ENCODE data around the gene PPP4R4. TPM values are rescaled to one million over a fixed set of nuclear protein-coding genes. Genes with fewer than 3 reads are reported as not detected.

PPP4R4 gene
- total RNA-seq, 4 donors from 2014 or later = 0.13 TPM; not detected in 3

DNA sequence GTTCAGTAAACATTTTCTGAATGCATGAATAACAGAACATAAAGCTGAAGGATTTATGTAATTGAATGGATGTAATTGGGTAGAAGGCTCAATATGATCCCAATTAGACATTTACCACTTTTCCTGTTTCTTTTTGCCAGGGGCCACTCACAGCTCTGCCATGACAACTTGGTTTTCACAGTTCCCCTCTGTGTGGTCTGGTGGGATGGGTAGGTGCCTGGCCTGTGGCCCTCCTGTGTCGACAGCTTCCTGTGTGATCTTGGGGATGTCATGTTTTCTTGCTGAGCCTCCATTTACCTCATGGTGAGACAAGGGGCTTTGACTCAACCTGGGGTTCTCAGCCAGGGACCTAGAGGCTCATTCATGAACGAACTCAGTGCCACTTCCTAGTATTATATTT, 131.5 kb downstream of the PPP4R4 start:
- H3K4me3 ChIP-seq = no peak overlapping the region
- H3K27me3 ChIP-seq = no peaks in the 10 kb centered on the region
- H3K27ac ChIP-seq = no peak overlapping the region
- ATAC-seq (no peak), DNase-seq (no peak)
- intact Hi-C loops (cut with DNase I; ENCODE audit: low total_unique reads) = no loop called here
- no peaks in the 10 kb centered on the region for H3K9me3 ChIP-seq
- no peaks in the 10 kb centered on the region for H3K4me1 ChIP-seq
- no peaks in the 10 kb centered on the region for H3K36me3 ChIP-seq
- in situ Hi-C loops (cut with MboI; ENCODE audit: low sequenced_read_pairs in 4 of 4) = no loop called here
- TF ChIP-seq POLR2A (IDR thresholded peaks at IDR 0.05) = no peak
- TF ChIP-seq, protein P1, sequence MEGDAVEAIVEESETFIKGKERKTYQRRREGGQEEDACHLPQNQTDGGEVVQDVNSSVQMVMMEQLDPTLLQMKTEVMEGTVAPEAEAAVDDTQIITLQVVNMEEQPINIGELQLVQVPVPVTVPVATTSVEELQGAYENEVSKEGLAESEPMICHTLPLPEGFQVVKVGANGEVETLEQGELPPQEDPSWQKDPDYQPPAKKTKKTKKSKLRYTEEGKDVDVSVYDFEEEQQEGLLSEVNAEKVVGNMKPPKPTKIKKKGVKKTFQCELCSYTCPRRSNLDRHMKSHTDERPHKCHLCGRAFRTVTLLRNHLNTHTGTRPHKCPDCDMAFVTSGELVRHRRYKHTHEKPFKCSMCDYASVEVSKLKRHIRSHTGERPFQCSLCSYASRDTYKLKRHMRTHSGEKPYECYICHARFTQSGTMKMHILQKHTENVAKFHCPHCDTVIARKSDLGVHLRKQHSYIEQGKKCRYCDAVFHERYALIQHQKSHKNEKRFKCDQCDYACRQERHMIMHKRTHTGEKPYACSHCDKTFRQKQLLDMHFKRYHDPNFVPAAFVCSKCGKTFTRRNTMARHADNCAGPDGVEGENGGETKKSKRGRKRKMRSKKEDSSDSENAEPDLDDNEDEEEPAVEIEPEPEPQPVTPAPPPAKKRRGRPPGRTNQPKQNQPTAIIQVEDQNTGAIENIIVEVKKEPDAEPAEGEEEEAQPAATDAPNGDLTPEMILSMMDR (IDR thresholded peaks at IDR 0.05 in 4 of 5, conservative IDR thresholded peaks at IDR 0.05 in 1 of 5) = no peak

DNA sequence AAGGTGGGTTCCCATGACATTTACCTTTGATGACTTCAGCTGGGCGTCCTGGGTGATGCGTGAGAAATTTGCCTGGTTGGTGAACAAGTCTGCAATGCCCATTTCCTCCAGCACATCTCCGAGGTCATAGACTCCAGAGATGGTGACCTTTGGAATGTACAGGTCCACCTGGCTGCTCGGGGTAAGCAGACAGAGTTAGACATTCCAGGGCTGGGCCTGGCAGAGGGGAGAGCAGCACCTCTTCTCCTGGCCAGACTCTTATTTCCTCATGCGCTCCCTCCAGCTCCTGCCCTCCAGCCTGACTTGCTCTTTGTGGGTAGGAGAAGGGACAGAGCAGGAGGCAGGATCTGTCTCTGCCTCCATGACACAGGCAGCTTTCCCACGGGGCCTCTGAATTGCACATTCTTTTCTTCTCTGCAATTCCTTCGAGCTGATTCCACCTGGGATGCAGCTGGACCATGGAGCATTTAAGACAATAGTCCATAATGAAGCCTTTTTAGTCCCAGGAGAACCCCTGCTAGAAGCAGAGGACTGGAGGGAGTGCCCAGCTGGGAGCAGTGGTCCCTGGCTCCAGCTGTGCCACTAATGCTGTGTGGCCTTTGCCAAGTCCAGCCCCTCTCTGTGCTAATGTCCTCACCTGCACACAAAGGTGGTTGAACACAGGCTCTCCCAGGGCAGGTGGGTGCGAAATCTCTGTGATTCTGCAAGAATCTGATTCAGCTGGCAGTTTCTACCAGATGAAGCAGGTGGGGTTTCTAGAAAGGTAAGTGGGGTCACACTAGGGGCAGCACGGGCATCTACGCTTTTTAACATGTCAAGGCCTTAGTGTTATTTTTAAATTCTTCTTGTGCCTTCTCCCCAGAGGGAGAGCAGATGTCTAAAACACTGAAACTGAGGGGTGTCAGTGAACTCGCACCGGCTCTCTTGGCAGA, 132.2 kb downstream of the PPP4R4 start:
- Histone ChIP-seq H3K4me1 (no peaks in the 10 kb centered on the region), H3K27me3 (no peaks in the 10 kb centered on the region), H3K9me3 (no peaks in the 10 kb centered on the region), H3K4me3 (no peak overlapping the region), H3K27ac (no peak overlapping the region), H3K36me3 (no peaks in the 10 kb centered on the region)
- ATAC-seq (no peak), DNase-seq (no peak)
- intact Hi-C loops (cut with DNase I; ENCODE audit: low total_unique reads) (no loop called here), in situ Hi-C loops (cut with MboI; ENCODE audit: low sequenced_read_pairs in 4 of 4) (no loop called here)
- TF ChIP-seq, protein P1 (IDR thresholded peaks at IDR 0.05 in 4 of 5, conservative IDR thresholded peaks at IDR 0.05 in 1 of 5) = no peak
- no peak for TF ChIP-seq POLR2A (IDR thresholded peaks at IDR 0.05)

DNA sequence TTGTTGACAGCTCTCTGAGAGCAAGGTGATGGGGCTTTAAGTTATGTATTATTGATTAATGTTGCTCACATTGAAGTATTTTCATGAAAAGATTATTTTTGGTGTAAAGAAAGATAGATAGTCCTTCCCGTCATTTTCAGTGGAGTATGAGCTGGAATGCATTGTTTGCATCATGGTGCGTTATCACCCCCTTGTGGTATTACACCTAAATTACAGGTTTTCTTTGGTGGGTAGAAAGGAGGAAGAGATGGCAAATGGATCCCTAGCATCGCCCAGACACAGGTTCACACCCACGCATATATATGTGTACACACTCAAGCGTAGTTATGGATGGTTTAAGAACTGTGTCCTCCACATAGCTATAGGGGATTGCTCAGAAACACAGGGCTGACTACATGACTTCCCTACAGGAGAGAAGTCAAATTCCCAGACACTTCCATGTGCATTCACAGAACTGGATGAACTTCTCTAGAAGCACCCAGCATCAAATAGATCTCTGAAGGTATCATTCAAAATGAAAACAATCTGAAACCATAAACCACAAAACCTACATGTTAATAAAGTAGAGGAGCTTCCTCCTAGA, 133.4 kb downstream of the PPP4R4 start:
- DNase-seq = no peak
- in situ Hi-C loops (cut with MboI; ENCODE audit: low sequenced_read_pairs in 4 of 4) = no loop called here

DNA sequence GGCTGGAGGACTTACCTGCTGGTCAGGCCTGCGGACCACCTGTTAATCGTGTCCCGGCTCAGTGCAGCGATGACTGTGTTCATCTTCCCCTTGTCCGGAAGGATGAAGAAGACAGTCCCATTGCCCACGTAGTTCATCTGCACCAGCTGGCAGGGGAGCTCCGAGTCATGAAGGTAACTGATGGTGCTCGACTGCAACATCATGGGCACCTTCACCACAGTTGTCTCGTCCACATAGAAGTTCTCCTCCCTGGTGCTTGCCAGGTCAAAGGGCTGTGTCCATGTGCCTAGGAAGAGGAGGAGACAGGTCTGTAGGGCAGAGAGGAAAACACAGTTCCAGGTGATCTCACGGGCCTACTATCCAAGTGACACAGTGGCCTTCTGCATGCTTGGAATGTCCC, 135.6 kb downstream of the PPP4R4 start:
- Histone ChIP-seq H3K27ac (no peak overlapping the region), H3K4me1 (no peaks in the 10 kb centered on the region), H3K4me3 (no peak overlapping the region), H3K36me3 (no peaks in the 10 kb centered on the region), H3K9me3 (no peaks in the 10 kb centered on the region), H3K27me3 (no peaks in the 10 kb centered on the region)
- TF ChIP-seq, protein P1 (IDR thresholded peaks at IDR 0.05 in 4 of 5, conservative IDR thresholded peaks at IDR 0.05 in 1 of 5) = no peak
- TF ChIP-seq POLR2A (IDR thresholded peaks at IDR 0.05) = no peak
- DNase-seq (no peak), ATAC-seq (no peak)
- in situ Hi-C loops (cut with MboI; ENCODE audit: low sequenced_read_pairs in 4 of 4) (no loop called here), intact Hi-C loops (cut with DNase I; ENCODE audit: low total_unique reads) (no loop called here)

More for the DNA sequence above, 133.4 kb downstream of the PPP4R4 start:
- no peak for TF ChIP-seq POLR2A (IDR thresholded peaks at IDR 0.05)
- TF ChIP-seq, protein P1 (IDR thresholded peaks at IDR 0.05 in 4 of 5, conservative IDR thresholded peaks at IDR 0.05 in 1 of 5) = no peak
- H3K27ac ChIP-seq = no peak overlapping the region
- ATAC-seq = no peak
- H3K27me3 ChIP-seq = no peaks in the 10 kb centered on the region
- H3K9me3 ChIP-seq = no peaks in the 10 kb centered on the region
- H3K4me1 ChIP-seq = no peaks in the 10 kb centered on the region
- H3K36me3 ChIP-seq = no peaks in the 10 kb centered on the region
- intact Hi-C loops (cut with DNase I; ENCODE audit: low total_unique reads) = no loop called here
- H3K4me3 ChIP-seq = no peak overlapping the region
